ENCODE measurements around the gene SLC12A2. TPM values are rescaled to one million over a fixed set of nuclear protein-coding genes. Genes with fewer than 3 reads are reported as not detected.

Gene SLC12A2
- total RNA-seq, 4 donors from 2014 or later: 139 to 255 (median 172) TPM

GRCh38 chr5:128202320-128202719 is 118.8 kb downstream of the SLC12A2 start:
- Histone ChIP-seq H3K36me3 (no peaks in the 10 kb centered on the region), H3K4me3 (no peak overlapping the region), H3K27me3 (no peaks in the 10 kb centered on the region), H3K9me3 (no peaks in the 10 kb centered on the region), H3K4me1 (no peaks in the 10 kb centered on the region), H3K27ac (no peak overlapping the region)
- no peak for DNase-seq
- no peak for TF ChIP-seq CTCF (IDR thresholded peaks at IDR 0.05)
- TF ChIP-seq POLR2A (IDR thresholded peaks at IDR 0.05): no peak

- Histone ChIP-seq H3K9me3 (no peaks in the 10 kb centered on the region), H3K27me3 (no peaks in the 10 kb centered on the region), H3K36me3 (no peaks in the 10 kb centered on the region), H3K4me3 (no peak overlapping the region), H3K4me1 (no peaks in the 10 kb centered on the region), H3K27ac (no peak overlapping the region)
- no peak for DNase-seq
- TF ChIP-seq CTCF (IDR thresholded peaks at IDR 0.05) (no peak), POLR2A (IDR thresholded peaks at IDR 0.05) (no peak)
Observed at GRCh38 chr5:128208436-128208835, 124.9 kb downstream of the SLC12A2 start.

- Histone ChIP-seq H3K36me3 (no peaks in the 10 kb centered on the region), H3K4me3 (no peak overlapping the region), H3K4me1 (no peaks in the 10 kb centered on the region), H3K27me3 (no peaks in the 10 kb centered on the region), H3K27ac (no peak overlapping the region), H3K9me3 (no peaks in the 10 kb centered on the region)
- TF ChIP-seq POLR2A (IDR thresholded peaks at IDR 0.05) (no peak), CTCF (IDR thresholded peaks at IDR 0.05) (no peak)
- DNase-seq: no peak
Observed at GRCh38 chr5:128212191-128212806, 128.7 kb downstream of the SLC12A2 start.

GRCh38 chr5:128213340-128213739 is 129.8 kb downstream of the SLC12A2 start:
- TF ChIP-seq CTCF (IDR thresholded peaks at IDR 0.05) (peak in 4 of 6 experiments; percentile 45 to 79 (median 76)), POLR2A (IDR thresholded peaks at IDR 0.05) (no peak)
- no peaks in the 10 kb centered on the region for H3K4me1 ChIP-seq
- H3K36me3 ChIP-seq: no peaks in the 10 kb centered on the region
- DNase-seq: peak in 1 of 3 donors; percentile 59
- no peaks in the 10 kb centered on the region for H3K27me3 ChIP-seq
- no peak overlapping the region for H3K27ac ChIP-seq
- H3K4me3 ChIP-seq: no peak overlapping the region
- no peaks in the 10 kb centered on the region for H3K9me3 ChIP-seq

- Histone ChIP-seq H3K4me1 (no peaks in the 10 kb centered on the region), H3K36me3 (no peaks in the 10 kb centered on the region), H3K27me3 (no peaks in the 10 kb centered on the region), H3K27ac (no peak overlapping the region), H3K9me3 (no peaks in the 10 kb centered on the region), H3K4me3 (no peak overlapping the region)
- TF ChIP-seq CTCF (IDR thresholded peaks at IDR 0.05): no peak
- no peak for TF ChIP-seq POLR2A (IDR thresholded peaks at IDR 0.05)
- DNase-seq: no peak
Observed at GRCh38 chr5:128213833-128214232, 130.3 kb downstream of the SLC12A2 start.

GRCh38 chr5:128216285-128216684 is 132.7 kb downstream of the SLC12A2 start:
- Histone ChIP-seq H3K36me3 (no peaks in the 10 kb centered on the region), H3K4me3 (no peak overlapping the region), H3K9me3 (no peaks in the 10 kb centered on the region), H3K4me1 (no peaks in the 10 kb centered on the region), H3K27ac (no peak overlapping the region), H3K27me3 (no peaks in the 10 kb centered on the region)
- no peak for DNase-seq
- TF ChIP-seq CTCF (IDR thresholded peaks at IDR 0.05) (no peak), POLR2A (IDR thresholded peaks at IDR 0.05) (no peak)
